Progenitor cell of endocrine pancreas (in vitro differentiated cells): ENCODE measurements around the gene ZYG11A. TPM values are rescaled to one million over a fixed set of nuclear protein-coding genes. Genes with fewer than 3 reads are reported as not detected.

ENCODE experiments used
- DNase-seq: peaks from one replicate; pipeline ENCODE4 v3.0.0; 2021; ENCODE audit warnings: low spot score; ENCODE audit not compliant: unreplicated experiment
- H3K27ac Mint-ChIP-seq: 2 replicates; pipeline ENCODE4 v1.8.0; 2021; ENCODE audit warnings: mild to moderate bottlenecking, moderate library complexity, mixed read lengths
- H3K27me3 Mint-ChIP-seq: 2 replicates; pipeline ENCODE4 v1.8.0; 2021; ENCODE audit warnings: mixed read lengths
- H3K36me3 Mint-ChIP-seq: 2 replicates; pipeline ENCODE4 v1.8.0; 2022; ENCODE audit warnings: mixed read lengths; ENCODE audit not compliant: insufficient read depth
- H3K4me1 Mint-ChIP-seq: 2 replicates; pipeline ENCODE4 v1.8.0; 2021; ENCODE audit warnings: low read depth, mixed read lengths
- H3K4me3 Mint-ChIP-seq: 2 replicates; pipeline ENCODE4 v1.8.0; 2021; ENCODE audit warnings: low read depth, mild to moderate bottlenecking, moderate library complexity, mixed read lengths
- H3K9me3 Mint-ChIP-seq: 2 replicates; pipeline ENCODE4 v1.8.0; 2021; ENCODE audit warnings: low read depth, mixed read lengths
- CTCF ChIP-seq: fragments of 200-600 bp; sonication (generic); IDR thresholded peaks from one replicate; pipeline ENCODE4 v1.5.0; 2021; ENCODE audit warnings: antibody characterized with exemption, mild to moderate bottlenecking; ENCODE audit not compliant: unreplicated experiment
- total RNA-seq: library from RNA; stranded (reverse); gene quantifications from 2 replicates; pipeline ENCODE4 v1.2.1, GENCODE V29; 2021

ZYG11A gene
- total RNA-seq, 1 donor from 2014 or later, result not detected

GRCh38 chr1:52914463-52914862, 71.9 kb downstream of the ZYG11A start:
- Mint-ChIP-seq H3K27ac (no peak overlapping the region), H3K9me3 (peaks cover 5% of the 10 kb centered on the region), H3K4me3 (no peak overlapping the region), H3K4me1 (peaks cover 2% of the 10 kb centered on the region), H3K27me3 (no peaks in the 10 kb centered on the region), H3K36me3 (peaks cover 6% of the 10 kb centered on the region)
- TF ChIP-seq CTCF, result no peak
- no peak for DNase-seq

- Mint-ChIP-seq H3K27ac (no peak overlapping the region), H3K27me3 (no peaks in the 10 kb centered on the region), H3K4me1 (peaks cover 2% of the 10 kb centered on the region), H3K4me3 (no peak overlapping the region), H3K9me3 (peaks cover 5% of the 10 kb centered on the region), H3K36me3 (peaks cover 4% of the 10 kb centered on the region)
- TF ChIP-seq CTCF, result no peak
- no peak for DNase-seq
Measured at GRCh38 chr1:52915211-52915854, 72.8 kb downstream of the ZYG11A start.

- Mint-ChIP-seq H3K36me3 (peaks cover 4% of the 10 kb centered on the region), H3K4me1 (peaks cover 2% of the 10 kb centered on the region), H3K9me3 (peaks cover 5% of the 10 kb centered on the region), H3K4me3 (no peak overlapping the region), H3K27ac (no peak overlapping the region), H3K27me3 (no peaks in the 10 kb centered on the region)
- TF ChIP-seq CTCF, result no peak
- DNase-seq, result no peak
Measured at GRCh38 chr1:52915855-52916220, 73.3 kb downstream of the ZYG11A start.

GRCh38 chr1:52916241-52916975, 73.8 kb downstream of the ZYG11A start:
- no peak overlapping the region for H3K27ac Mint-ChIP-seq
- peaks cover 4% of the 10 kb centered on the region for H3K36me3 Mint-ChIP-seq
- DNase-seq, result no peak
- peaks cover 2% of the 10 kb centered on the region for H3K4me1 Mint-ChIP-seq
- no peak overlapping the region for H3K4me3 Mint-ChIP-seq
- no peak for TF ChIP-seq CTCF
- H3K27me3 Mint-ChIP-seq, result no peaks in the 10 kb centered on the region
- H3K9me3 Mint-ChIP-seq, result peaks cover 5% of the 10 kb centered on the region

- Mint-ChIP-seq H3K4me3 (no peak overlapping the region), H3K27me3 (no peaks in the 10 kb centered on the region), H3K36me3 (peaks cover 4% of the 10 kb centered on the region), H3K27ac (no peak overlapping the region), H3K4me1 (peaks cover 2% of the 10 kb centered on the region), H3K9me3 (peaks cover 5% of the 10 kb centered on the region)
- no peak for TF ChIP-seq CTCF
- no peak for DNase-seq
Measured at GRCh38 chr1:52917156-52917555, 74.6 kb downstream of the ZYG11A start.
